AG08396 (cell line): Measurements from ENCODE around the gene INPP5D.
"Not testable (repeated sequence)": the region's sequence is repeated elsewhere in the genome, so short reads cannot be mapped to it uniquely, and the experiment has no call there.

ENCODE experiments used
- DNase-seq: peaks from one replicate; pipeline ENCODE4 v3.0.0; 2012; ENCODE audit warnings: low spot score, mixed read lengths

The INPP5D gene

DNA sequence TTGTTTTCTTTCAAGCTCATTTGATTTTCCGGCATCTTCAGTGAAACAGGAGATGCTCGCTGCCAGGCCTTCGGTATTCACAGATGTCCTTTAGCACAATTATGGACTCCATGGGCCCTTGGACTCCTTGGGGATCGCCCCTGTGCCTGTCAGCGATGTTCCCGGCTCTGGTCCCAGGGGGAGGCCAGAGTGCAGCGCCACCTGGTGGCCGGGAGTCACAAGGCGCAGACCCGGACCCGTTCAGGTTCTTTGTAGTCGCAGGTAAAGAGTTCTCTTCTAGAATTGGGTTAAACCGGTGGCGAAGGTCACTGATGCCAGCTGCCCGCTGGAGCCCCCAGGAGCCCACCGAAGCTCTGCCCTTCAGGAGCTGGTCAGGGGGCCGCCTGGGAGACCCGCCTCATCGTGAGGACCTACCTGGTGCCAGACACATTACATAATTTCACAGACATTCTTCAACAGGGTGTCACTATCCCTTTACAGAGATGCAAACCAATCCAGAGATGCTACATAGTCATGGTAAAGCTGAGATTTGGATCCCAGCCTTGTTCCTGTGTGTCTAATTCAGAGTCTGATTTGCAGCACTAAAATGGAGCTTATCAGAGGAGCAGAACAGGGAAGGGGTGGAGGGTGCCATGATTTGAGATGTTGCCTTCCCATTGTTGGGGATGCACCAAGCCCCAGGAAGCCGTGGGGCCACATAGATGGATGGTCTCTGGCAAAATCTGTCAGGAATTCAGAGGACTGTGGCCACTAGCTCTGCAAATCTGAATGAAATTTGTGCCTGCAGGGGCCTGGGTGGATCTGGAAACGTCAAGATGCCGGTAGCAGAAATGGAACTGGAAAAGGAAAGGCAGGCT is 6.0 kb upstream of the INPP5D start:
- DNase-seq, result peak; percentile 85

DNA sequence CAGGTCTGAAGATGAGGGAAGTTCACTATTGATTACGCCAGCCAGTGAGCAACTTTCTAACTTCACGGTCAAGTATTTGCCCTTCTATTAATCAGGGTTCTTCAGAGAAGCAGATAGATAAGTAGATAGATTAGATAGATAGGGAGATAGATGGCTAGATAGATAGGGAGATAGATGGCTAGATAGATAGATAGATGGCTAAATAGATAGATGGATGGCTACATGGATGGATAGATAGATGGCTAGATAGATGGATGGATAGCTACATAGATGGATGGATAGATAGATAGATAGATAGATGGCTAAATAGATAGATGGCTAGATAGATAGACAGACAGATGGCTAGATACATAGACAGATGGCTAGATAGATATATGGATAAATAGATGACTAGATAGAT is 4.8 kb upstream of the INPP5D start:
- no peak for DNase-seq

DNA sequence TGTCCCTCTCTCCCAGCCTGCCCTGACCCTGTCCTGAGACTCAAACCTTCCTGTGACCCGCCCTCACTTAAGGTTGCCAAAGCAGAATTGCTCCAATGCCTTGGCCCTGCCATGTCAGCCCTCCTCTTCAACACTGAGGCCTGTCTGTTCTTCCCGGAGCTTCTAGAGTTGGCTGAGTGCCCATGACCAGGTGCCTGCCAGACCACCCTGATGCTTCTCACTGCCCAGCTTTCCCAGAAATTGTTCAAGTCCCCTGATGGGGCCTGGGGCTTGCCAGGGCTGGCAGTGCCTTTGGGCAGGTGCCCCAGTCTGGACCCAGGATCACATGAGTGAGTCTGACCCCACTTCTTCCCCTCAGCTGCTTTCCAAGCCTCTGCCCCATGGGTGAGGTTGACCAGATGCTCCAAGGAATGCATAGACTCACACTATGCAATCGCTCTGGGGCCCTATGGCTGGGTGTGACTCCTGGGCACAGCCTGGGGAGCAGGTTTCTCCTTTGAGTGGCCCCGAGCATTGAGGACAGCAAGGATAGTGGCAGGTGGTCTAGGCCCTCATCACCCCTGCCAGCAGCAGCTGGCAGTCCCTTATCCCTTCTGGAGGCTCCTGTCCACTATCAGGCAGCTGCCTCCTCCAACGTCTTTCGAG is 3.1 kb upstream of the INPP5D start:
- DNase-seq, result no peak

DNA sequence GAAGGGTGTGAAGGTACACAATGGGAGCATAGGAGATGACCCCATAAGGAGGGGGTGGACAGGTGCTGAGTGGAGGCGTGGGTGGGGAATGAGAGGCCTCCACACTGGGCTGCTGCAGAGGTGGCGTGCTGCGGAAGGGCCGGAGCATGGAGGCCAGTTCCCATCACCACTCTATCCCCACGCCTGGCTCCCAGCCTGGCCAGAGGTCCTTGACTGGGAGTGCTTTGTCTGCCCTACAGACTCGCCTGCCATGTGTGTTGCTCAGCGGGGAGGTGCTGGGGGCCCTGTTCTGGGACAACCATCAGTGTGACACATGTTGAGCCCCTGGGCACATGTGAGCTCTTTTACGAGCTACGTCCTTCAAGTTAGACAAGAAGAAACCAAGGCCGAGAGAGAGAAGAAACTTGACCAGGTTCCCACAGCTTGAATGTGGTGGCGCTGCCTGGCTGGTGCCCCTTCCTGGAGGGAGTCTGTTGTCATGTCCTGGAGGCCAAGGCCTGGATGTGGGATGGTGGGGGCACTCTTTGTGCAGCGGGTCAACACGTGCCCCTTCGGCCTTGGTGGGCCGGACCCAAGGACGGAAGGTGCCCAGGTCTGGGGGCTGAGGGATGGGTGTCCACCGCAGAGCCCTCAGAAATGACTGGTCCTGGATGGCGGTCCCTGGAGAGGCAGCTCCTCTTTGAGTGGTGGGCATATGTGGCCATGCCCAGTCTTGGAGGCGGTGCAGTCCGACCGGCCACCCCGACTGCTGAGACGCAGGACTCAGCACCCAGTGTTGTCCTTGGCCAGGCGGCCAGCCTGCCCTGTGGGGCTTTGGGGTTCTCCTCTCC is 1.2 kb upstream of the INPP5D start:
- no peak for DNase-seq

DNA sequence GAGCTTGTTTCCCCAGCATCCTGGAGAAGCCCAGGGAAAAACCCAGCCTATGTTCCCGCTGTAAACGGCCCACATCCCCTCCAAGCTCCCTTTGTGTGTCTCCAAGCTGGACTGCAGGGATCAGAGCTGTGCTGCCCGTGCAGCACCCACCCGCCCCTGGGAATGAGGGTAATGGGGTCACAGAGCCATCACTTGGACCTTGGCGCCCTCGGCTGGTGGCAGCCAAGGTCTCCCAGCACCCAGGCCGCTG is 670 bp upstream of the INPP5D start:
- DNase-seq, result no peak

DNA sequence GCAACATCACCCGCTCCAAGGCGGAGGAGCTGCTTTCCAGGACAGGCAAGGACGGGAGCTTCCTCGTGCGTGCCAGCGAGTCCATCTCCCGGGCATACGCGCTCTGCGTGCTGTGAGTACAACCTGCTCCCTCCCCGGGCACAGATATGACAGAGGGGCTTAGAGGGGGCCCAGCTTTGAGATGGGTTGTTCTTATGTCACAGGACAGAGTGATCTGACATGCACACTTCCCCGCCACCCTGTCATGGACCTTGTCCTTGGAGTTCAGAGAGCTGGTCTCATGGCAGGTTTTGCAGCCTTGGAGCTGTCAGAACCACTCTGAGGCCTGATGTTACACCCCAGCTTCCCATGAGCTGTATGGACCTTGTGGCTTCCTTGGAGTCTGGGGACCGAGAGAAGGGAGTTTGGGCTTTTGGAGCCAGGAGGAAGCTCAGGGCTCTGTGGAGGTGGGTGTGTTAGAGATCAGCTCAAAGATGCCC is 398 bp downstream of the INPP5D start:
- DNase-seq, result no peak

DNA sequence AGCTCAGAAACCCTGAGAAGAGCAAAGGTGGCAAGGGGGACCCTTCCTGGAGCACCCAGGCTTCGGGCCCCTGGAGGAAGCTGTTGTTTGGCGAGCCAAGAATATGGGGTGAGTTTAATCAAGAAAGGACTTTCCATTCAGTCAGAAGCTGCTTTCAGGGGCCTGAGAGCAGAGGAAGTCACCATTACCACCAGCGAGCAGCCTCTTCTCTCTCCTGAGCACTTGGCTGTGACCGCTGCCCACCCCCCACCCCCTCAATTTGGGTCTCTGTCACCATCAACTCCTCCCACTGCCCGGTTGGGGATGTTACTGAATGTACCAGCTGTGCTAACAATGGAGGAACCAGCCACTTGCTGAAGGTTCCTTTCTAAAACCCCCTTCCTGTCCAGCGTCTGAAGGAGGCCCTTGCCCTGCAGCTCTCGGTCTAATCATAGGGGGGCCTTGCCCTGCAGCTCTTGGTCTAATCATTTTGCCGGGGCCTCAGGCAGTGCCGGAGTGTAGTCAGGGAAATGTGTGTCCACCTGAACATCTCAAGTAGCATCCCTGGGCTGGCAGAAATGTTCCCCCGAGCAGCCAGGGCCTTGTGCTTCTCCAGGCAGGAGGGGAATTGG is 943 bp downstream of the INPP5D start:
- no peak for DNase-seq

DNA sequence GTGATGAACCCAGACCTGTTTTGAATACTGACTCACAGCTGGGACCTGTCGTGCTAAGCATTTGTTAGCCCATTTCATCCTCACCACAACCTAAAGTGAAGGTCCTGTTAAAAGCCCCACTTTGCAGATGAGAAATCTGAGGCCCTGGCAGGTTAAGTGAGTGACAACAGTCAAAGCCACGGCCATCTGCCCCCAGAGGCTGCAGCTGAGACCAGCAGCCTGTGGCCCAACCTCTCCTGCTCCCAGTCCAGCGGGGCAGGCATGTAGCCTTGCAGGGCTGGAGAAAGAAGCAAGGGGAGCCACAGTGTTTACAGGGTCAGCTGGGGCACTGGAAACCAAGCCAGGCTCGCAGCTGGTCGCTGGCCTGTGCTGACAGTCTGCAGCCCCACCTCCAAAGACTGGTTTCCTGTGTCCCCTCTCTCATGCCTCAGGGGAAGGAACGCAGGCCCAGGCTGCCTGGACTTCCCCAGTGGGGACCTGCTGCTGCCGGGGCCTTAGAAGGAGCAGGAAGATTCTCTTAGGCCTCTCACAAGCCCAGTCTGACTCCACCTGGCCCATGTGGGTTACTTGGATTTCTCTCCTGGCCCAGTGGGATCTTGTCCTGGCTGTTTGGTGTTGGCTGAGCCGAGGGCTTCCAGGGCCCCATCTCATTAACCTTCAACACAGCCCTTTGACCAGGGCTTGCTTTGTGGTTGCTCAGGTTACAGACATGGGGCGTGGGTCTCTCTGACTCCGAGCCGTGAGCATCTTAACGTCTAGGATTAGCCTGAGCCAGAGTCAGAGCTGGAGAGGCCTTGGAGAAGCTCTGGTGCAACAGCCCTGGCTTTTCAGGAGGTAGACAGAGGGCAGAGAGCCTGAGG is 1.7 kb downstream of the INPP5D start:
- DNase-seq, result peak; percentile 61

DNA sequence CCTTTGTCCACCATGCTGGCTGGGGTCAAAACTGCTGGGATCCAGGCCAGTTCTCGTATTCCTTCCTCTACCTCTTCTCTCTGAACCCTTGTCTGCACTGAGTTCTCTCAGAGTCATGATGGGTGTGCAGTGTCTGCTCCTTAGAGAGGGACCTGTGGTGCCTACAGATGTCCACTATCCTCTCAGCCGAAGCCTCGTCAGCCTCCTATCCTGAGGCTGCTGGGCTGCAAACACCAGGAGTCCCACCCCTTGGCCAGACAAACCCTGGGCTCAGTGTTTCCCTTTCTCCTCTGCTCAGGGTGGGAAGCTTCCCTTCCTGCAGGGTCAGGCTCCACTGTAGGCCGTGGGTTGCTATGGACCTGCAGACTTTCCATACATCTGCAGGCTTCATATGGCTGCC is 2.3 kb downstream of the INPP5D start:
- no peak for DNase-seq

DNA sequence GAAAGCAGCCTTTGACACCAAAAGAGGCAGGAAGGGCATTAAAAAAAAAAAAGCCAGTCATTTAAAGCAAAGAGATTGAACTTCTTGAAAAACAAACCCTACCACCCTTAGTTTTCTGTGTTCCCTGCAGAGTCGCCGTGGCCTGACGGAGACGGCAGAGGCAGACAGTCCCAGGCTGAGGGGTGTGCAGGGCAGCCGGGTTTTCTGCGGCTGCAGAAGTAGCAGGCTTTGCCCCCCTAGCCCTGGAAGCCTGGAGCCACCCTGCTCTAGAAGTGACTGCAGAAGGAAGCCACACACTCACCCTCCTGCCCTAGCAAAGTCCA is 2.8 kb downstream of the INPP5D start:
- no peak for DNase-seq

DNA sequence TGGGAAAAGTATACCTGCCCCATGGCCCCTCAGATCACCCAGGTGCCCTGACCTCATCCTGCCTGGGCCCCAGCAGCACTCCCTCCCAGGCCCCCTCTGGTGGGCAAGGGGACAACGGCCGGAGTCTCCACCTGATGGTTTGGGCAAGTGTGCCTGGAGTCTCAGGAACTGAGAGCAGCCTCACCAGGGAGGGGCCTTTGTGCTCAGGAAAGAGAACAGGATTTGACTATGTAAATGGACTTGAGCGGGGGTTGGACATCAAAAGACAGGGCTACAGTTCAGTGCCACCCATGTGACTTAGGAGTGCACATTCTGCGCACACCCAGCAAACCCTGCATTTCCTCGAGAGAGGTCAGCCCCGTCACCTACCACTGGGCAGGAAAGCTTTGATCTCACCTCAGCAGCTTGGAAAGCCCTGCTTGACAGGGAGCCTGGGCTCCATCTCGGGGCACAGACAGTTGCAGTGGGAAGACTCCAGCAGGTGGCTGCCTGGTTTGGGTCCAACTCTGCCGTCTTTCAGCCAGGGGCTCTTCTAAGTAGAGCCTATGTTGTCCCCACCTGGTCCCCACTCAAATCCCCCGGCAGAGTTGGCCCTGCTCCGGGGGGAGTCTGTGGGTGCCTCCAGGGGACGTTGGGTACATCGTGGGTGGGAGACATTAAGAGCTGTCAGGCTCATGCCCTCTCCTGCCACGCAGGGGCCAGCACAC is 3.3 kb downstream of the INPP5D start:
- DNase-seq, result no peak

DNA sequence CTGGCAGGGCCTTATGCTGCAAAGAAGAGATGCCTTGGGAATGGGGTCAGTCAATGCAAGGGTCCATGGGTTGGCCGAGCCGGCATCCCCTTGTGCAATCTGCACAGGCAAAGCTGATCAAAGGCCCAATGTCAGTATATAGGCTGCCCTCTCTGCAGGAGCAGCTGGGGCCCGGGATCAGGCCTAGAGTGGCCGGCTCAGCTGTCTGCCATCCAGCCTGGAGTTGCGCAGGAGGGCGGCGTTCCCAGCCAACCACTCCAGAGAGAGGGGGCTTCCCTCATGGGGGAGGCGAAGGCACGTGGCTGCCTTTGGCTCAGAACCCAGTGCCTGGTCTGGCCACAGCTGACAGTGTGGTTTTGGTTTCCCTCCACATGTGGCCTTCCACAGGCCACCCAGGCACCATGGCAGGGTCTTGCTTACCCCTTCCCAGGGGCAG is 3.9 kb downstream of the INPP5D start:
- no peak for DNase-seq

DNA sequence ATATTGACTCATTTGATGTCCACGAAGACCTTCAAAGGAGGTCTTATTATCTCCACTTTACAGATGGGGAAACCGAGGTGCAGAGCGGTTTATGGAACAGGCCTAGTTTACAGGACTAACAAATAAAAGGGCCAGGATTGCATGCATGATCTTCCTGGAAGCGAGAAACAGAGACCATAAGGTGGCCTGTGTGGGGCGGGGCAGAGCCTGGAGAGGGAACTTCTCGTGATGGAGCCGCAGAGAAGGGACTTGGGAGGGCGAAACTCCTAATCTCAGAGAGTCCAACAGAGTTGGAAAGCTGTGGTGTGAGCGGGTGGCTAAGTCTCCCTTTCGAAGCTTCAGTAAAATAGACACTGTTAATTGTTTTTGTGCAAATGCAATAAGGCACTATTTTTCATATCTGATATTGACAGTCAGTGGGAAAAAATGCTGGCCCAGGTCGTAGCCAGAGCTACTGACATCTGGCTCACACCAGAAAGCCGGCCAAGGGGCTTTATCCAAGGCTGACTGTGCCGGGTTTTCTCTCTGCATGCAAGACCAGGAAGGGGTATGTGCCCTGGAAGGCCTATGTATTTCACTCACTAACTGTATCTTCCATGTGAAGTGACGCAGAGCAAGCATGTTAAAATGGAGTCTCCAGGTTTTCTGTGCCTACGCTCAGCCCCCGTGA is 4.5 kb downstream of the INPP5D start:
- no peak for DNase-seq

DNA sequence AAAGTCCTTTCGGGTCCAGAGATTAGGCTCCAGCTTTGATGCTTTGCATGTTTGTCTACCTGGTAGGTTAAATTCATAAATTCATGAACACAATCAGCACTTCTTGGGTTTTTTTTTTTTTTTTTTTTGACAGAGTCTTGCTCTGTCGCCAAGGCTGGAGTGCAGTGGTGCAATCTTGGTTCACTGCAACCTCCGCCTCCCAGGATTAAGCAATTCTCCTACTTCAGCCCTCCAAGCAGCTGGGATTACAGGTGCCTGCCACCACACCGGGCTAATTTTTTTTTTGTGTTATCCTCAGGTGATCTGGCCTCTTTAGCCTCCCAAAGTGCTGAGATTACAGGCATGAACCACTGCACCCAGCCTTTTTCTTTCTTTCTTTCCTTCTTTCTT is 5.1 kb downstream of the INPP5D start:
- DNase-seq, result not testable (repeated sequence)

DNA sequence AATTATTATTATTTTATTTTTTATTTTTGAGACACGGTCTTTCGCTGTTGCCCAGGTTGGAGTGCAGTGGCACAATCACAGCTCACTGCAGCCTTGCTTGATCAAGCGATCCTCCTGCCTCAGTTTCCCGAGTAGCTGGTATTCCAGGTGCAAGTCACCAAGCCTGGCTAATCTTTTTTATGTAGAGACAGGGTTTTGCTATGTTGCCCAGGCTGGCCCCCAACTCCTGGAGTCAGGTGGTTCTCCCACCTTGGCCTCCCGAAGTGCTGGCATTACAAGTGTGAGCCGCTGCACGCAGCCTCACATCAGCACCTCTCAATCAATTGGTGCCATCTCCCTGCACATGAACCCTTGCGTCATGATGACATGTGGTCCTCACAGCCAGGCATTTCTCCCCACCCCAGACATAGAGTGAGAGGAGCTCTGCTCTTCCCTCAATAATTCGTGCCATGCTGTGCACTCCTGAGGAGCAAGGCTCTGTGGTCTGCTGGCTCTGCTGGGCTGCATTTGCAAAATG is 5.9 kb downstream of the INPP5D start:
- no peak for DNase-seq

DNA sequence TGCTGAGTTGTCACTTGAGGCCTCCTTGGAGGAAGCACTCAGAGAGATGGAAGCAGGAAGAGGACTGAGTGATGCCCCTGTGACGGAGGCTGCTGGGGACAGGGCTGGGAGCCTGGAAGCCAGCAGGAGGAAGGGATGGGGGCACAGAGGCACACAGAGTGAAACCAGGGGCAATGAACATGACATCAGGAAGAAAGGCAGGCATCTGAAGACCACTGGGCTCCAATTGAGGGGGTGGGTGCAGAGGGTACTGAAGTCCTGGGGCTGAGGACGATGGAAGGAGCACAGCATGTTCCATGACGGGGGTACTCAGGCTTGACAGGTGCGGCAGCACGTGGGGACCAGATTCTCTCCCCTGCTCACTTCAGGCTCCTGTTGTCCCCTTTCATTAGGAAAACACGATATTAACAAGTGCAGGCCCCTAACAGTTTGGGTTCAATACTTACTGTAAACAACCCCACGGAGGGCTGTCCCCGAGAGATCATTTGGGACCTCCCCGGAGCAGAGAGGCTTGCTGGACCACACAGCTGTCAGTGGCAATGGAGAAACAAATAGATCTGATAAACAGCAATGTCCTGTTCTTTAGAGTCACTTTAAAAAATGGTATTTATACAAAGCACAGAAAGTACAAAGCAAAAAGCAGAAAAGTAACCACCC is 8.7 kb downstream of the INPP5D start:
- no peak for DNase-seq

DNA sequence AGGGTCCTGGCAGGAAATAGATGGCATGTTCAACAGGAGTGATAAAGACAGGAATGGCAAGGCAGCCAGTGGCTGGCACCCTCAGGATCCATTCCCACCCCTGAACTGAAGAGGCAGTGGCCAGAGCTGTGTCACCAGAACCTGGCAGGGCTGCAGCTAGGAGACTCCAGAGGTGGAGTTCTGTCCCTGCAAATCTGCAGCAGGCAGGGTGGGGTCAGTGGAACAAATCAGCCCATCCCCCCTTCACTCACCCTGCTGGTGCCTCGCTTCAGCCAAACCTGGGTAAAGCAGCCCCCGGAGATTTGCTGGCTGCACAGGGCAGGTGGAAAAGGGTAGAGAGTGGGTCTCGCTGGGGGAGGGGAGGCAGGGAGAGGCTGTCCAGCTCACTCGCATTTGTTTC is 12.7 kb downstream of the INPP5D start:
- no peak for DNase-seq

DNA sequence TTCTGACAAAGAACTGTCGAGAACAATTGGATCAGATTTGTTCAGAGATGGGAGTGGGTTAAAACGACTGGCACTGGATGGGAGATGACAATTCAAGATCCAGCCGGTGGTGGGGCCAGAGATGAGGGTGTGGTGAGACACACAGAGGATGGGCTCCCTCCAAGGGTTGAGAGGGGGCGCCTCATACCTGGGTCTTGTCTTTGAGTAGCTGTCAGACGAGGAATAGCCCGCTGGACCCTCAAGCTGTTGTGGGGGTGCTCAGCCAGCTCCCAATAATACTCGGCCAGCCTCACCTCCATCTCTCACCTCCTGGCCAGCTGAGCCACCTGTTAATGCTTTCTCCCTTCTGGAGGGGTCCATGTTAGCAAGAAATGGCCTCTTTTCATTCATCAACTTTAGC is 14.0 kb downstream of the INPP5D start:
- no peak for DNase-seq

DNA sequence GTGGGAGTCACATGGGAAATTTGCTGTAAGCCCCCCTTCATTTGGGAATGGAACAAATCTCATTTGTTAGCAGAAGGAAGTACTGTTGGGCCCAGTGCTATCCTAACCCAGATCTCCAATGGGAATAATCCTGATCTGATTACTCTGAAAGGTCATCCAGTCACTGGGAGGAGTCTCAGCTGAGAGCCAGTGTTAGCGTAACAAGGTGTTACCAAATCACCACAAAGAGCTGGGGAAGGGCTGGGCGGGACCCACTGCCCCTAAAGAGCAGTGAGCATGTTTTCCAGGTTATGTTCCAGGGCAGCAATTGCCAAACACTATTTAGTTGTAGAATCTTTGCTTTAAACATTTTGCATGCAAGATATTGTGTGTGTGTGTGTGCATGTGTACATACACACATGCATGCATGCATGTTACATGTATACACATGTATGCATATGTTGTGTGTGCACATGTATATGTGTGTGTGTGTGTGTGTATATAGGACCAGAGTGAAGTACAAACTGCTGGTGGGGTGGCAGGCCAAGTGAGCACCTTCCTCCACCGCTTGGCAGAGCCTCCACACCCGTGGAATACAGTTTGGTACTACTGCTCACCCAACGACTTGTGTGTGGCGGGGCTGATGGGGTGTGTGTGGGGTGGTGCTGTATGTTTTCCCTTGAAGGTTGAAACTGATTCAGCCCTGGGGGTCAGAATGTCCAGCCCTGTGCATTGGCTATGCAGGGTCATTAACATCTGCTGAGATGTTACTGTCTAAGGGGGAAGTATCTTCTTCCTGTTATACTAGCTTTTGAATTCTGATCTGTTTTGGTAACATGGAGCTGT is 15.2 kb downstream of the INPP5D start:
- no peak for DNase-seq
